GM18498 (cell line): ENCODE measurements around the gene TAOK1.
A peak's percentile ranks its signal among the peaks of the same experiment; 100 is the strongest.

Experiments used
- ATAC-seq: cut with Tn5 transposase; IDR thresholded peaks from one replicate; pipeline ENCODE4 v1.9.1; 2021; ENCODE audit warnings: mild to moderate bottlenecking, moderate library complexity; ENCODE audit not compliant: unreplicated experiment

TAOK1 gene

GRCh38 chr17:29568331-29569244, 178.4 kb downstream of the TAOK1 start, which contains the start of gene TP53I13:
Gene TP53I13 (plus strand): TSS chr17:29568701. CDS start chr17:29568759, 58 bp downstream.
- peak; percentile 49 for ATAC-seq

DNA sequence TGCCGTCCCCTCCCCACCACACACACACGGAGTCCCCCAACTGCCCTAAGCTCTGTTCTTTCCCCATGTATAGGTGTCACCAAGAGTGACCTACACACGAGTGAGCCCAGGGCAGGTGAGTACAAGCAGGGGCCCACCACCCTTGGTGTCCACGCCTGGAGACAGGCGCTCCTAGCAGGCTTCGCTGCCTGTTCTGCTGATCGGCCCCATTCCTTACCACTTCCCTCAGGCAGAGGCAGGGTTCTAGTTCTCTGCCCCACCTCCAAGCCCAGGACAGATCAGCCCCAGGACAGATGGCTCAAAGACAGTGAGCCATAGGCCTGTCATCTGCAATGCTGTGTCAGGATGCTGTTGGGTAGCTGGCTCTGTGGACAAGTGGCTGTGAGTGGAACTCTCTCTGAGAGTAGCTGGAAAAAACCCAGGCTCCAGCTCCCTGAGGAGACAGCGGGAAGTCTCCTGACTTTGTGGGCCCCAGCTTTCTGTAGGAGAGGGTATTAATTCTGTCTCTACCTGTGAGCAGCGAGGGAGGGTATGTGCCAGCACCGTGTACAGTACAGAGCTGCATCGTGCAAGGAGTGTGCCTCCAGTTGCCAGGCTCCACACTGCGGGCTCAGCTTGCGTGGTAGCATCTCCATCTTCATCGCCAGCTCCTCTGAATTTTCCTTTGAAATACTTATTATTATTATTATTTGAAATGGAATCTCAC, 179.2 kb downstream of the TAOK1 start:
- ATAC-seq, result no peak

DNA sequence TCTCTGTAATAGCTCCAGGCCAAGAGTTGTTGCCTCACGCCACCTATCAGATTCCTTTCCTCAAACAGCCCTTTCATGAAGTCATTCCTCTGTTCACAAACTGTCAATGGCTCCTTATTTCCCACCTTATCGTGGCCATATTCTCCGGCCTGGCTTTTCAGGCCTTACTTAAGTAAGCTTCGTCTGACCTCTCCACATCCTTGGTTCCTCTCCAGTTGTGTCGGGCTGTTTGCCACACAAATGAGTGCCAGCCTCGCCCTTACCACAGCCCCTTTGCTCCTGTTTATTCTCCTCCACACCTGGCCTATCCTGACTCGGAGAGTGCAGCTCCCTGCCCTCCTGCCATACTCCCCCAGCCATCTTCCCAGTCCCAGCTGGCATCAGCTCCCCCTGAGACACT, 180.4 kb downstream of the TAOK1 start:
- no peak for ATAC-seq

- ATAC-seq, result no peak
These were observed 181.3 kb downstream of the TAOK1 start for GRCh38 chr17:29571486-29571882.

DNA sequence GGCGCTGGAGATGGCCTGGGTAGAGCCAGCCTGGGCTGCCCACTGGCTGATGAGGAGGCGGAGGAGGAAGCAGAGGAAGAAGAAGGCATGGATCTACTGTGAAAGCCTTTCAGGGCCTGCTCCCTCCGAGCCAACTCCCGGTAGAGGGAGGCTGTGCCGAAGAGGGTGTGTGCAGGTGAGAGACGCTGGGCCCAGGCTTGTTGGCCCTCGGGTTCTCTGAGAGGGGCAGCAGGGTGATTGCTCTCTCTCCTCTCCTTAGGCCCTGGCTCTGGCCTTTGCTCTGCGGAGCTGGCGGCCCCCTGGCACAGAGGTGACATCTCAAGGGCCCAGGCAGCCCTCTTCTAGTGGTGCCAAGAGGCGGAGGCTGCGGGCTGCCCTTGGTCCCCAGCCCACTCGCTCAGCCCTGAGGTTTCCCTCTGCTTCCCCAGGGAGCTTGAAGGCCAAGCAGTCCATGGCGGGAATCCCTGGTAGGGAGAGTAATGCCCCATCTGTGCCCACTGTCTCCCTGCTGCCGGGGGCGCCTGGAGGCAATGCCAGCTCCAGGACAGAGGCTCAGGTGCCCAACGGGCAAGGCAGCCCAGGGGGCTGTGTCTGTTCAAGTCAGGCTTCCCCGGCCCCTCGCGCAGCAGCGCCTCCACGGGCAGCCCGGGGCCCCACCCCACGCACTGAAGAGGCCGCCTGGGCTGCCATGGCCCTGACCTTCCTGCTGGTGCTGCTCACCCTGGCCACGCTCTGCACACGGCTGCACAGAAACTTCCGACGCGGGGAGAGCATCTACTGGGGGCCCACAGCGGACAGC, 181.9 kb downstream of the TAOK1 start:
- ATAC-seq, result no peak

- no peak for ATAC-seq
These were observed 182.8 kb downstream of the TAOK1 start for GRCh38 chr17:29572691-29573557.

- ATAC-seq, result no peak
These were observed 183.4 kb downstream of the TAOK1 start for GRCh38 chr17:29573558-29573869.

DNA sequence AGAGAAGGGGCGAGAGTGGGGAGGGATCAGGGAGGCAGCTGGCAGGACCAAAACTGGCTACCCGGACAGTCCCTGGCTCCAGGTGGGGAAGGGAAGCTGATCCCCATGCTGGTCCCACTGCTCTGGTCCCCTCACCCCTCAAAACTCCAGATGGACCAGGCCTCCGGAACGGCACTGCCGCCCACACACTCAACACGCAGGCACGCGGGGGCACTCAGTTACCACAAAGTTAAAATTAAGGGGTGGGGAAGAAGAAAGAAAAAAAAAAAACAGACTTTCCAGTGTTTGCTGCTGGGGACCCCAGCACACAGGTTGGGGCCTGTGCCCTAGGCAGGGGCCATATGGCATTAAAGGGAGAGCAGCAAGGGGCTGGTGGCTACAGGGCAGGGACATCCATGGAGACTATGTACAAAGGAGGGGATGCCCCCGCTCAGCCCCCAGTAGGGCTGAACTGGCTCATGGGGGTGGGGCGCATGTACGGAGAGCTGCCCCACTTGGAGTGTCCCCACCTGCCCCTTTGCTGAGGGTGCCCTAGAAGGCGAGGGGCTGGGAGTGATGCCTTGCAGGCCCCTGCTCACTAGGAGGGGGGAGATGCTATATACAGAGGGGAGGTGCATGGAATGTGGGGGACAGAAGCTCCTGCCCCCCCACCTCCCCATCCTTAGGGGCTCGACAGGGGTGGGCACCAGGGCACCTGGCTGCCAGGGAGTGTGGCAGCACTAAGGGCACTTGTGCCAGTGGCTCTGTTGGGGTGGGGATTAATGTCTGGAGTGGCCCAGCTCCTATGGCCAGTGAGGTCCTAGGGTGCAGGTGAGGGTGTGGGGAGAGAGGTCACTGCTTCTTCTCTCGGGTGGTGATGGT, 183.9 kb downstream of the TAOK1 start:
- no peak for ATAC-seq

GRCh38 chr17:29574732-29575510, 184.8 kb downstream of the TAOK1 start:
- ATAC-seq, result no peak

DNA sequence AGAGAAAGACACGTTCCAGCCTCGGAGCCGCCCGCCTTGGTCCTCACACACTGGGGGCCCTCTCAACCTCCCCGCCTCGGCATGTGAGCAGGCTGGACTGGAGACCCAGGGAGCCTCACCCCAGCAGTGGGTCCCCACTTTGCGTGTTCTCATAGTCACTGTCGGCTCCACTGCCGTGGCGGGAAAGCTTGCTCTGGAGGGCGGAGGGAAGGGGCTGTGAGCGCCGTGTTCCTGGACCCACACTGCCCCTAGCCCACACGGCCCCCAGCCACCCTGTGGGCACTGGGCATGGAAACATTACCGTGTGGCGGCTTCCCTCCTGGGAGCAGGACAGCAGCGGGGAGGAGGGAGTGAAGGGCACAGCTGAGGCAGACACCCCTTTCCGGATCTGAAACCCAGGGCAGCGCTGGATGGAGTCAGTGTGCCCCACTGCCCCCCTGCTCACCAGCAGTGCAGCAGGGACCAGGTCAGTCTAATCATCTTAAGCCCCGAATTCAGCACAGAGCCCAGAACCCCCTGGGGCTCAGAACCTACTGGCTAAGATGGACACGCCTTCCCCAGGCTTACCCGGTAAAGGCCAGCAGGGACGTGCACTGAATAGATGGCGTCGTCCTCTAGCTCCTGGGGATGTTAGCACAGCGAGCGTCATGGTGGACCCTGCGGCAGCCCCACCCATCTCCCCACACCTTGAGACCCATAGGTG, 185.5 kb downstream of the TAOK1 start:
- no peak for ATAC-seq

GRCh38 chr17:29576214-29577000, 186.2 kb downstream of the TAOK1 start:
- ATAC-seq, result no peak

GRCh38 chr17:29577001-29577370, 186.8 kb downstream of the TAOK1 start:
- ATAC-seq, result no peak

DNA sequence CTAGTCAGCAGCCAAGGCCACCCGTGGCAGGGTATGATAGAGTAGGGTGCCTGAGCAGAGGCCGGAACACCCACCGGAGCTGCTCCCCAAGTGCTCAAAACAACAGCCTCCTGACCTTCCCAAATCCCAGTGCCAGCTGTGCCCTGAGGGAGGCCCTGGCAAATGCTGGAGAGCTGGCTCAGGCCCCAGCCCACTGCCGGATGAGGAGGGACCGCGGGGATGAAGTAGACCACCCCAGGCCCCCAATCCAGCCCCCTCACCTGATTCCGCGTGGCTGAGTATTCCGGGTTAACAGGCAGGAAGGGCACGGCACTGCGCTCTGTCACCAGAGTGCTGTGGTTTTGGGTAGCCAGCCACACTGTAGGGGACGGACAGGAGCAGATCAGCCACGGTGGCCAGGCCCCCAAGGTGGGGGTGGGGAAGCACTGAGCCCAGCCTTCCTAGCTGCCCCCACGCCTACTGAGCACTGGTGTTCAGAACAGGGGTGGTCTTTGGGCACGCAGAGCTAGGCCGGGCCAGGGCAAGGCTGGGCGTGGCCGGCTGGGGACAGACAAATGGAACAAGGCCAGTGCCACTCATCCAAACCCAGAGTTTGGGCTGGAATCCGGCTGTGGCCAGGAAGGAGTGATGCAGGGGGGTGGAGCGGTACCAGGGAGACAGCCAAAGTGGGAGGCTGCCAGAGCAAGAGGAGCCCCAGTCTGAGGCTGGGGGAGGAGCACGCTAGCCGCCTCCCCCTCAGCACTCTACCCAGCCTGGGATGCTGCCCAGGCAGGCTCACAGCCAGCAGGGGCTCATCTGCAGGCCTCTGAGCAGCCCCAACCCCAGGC, 187.4 kb downstream of the TAOK1 start:
- no peak for ATAC-seq

DNA sequence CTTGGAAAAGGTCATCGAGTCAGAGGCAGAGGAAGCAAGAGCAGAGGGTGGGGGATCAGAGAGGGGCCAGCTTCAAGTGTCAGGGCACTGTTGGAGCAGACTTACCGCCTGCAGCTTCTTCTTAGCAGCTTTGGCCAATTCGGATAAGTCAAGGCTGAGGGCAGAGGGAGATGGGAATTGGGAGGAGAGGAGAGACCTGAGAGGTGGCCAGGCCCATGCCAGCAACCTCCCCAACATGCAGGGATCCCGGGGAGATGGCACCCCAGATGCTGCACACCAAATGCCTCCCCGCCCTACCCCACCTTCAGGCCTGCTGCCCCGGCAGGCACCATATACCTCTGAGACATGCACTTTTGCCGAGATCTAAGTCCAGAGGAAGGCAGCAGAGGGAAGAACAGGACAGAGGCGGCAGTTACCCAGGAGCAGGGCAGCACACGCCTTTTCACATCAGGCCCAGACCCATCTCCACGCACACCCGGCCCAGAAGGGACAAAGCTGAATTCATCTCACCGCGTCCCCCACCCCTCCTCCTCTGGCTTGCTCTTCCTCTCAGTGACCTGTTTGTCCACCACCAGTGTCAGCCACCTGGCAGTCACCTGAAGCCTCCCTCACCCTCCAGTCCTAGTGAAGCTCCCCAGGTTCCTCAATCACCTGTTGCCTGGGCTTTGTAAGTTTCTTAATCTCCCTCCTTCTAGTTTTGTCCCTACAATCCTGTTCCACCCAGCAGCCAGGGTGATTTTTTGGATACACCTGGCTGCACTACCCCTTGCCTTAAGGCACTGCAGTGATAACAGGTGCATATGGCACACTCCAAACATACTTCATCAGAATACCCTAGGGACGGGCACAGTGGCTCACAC, 188.7 kb downstream of the TAOK1 start:
- no peak for ATAC-seq
